IPS-20b (cell line): ENCODE measurements around the gene PSD.

ENCODE experiments used
- H3K27ac ChIP-seq: one replicate; pipeline ENCODE4 v1.5.1; 2013; ENCODE audit warnings: low read length
- H3K27me3 ChIP-seq: 2 replicates; pipeline ENCODE4 v1.6.1; 2013; ENCODE audit warnings: mild to moderate bottlenecking, low read length, inconsistent platforms; ENCODE audit not compliant: insufficient read depth
- H3K36me3 ChIP-seq: 2 replicates; pipeline ENCODE4 v1.6.1; 2013; ENCODE audit warnings: low read depth, mild to moderate bottlenecking, inconsistent platforms, low read length, moderate library complexity; ENCODE audit not compliant: insufficient read depth
- H3K4me1 ChIP-seq: 2 replicates; pipeline ENCODE4 v1.6.1; 2013; ENCODE audit warnings: mild to moderate bottlenecking, control low read depth, inconsistent platforms, low read length, moderate library complexity; ENCODE audit not compliant: insufficient read depth
- H3K4me3 ChIP-seq: 2 replicates; pipeline ENCODE4 v1.5.1; 2013; ENCODE audit warnings: mild to moderate bottlenecking, low read length, inconsistent platforms
- H3K9ac ChIP-seq: 2 replicates; pipeline ENCODE4 v1.6.1; 2013; ENCODE audit warnings: low read depth, mild to moderate bottlenecking, inconsistent platforms, low read length, moderate library complexity
- H3K9me3 ChIP-seq: 2 replicates; pipeline ENCODE4 v1.6.1; 2013; ENCODE audit warnings: mild to moderate bottlenecking, low read depth, low read length, inconsistent platforms; ENCODE audit not compliant: insufficient read depth

PSD gene

GRCh38 chr10:102418622-102419268 is at the start of gene PSD:
Gene PSD (minus strand): TSS chr10:102418785. CDS start chr10:102417038, 1,747 bp downstream.
- Histone ChIP-seq H3K9ac (peak within 1 kb of the TSS; percentile 79; the same call in 1 of the 2 replicates), H3K36me3 (peaks cover 6% of the 10 kb centered on the region), H3K27me3 (peaks cover 32% of the 10 kb centered on the region), H3K9me3 (no peaks in the 10 kb centered on the region), H3K4me1 (peaks cover 5% of the 10 kb centered on the region), H3K27ac (no peak within 1 kb of the TSS), H3K4me3 (peak within 1 kb of the TSS; percentile 90)

- Histone ChIP-seq H3K36me3 (no peaks in the 10 kb centered on the region), H3K27me3 (peaks cover 8% of the 10 kb centered on the region), H3K27ac (no peak overlapping the region), H3K9me3 (no peaks in the 10 kb centered on the region), H3K4me3 (no peak overlapping the region), H3K4me1 (peaks cover 4% of the 10 kb centered on the region; the same call in 1 of the 2 replicates), H3K9ac (no peak overlapping the region)
These were observed 49.4 kb upstream of the PSD start for GRCh38 chr10:102467971-102468438.

- no peak overlapping the region for H3K9ac ChIP-seq
- H3K9me3 ChIP-seq: no peaks in the 10 kb centered on the region
- peaks cover 11% of the 10 kb centered on the region for H3K4me1 ChIP-seq
- H3K27me3 ChIP-seq: peaks cover 15% of the 10 kb centered on the region
- H3K27ac ChIP-seq: no peak overlapping the region
- H3K36me3 ChIP-seq: no peaks in the 10 kb centered on the region
- no peak overlapping the region for H3K4me3 ChIP-seq
These were observed 48.7 kb upstream of the PSD start for GRCh38 chr10:102467318-102467717.

- Histone ChIP-seq H3K27ac (no peak overlapping the region), H3K27me3 (peaks cover 25% of the 10 kb centered on the region), H3K9ac (no peak overlapping the region), H3K4me1 (peaks cover 15% of the 10 kb centered on the region), H3K4me3 (no peak overlapping the region), H3K9me3 (no peaks in the 10 kb centered on the region), H3K36me3 (no peaks in the 10 kb centered on the region)
These were observed 46.9 kb upstream of the PSD start for GRCh38 chr10:102465466-102465865.

- Histone ChIP-seq H3K4me1 (peaks cover 15% of the 10 kb centered on the region), H3K4me3 (peak overlapping the region; percentile 89; the same call in 1 of the 2 replicates), H3K27me3 (peaks cover 25% of the 10 kb centered on the region), H3K36me3 (no peaks in the 10 kb centered on the region), H3K27ac (no peak overlapping the region), H3K9ac (peak overlapping the region; percentile 66; the same call in 1 of the 2 replicates), H3K9me3 (no peaks in the 10 kb centered on the region)
These were observed 45.4 kb upstream of the PSD start for GRCh38 chr10:102463983-102464382.

GRCh38 chr10:102462512-102463054 is 44.0 kb upstream of the PSD start:
- Histone ChIP-seq H3K9me3 (no peaks in the 10 kb centered on the region), H3K4me3 (peak overlapping the region; percentile 89), H3K36me3 (no peaks in the 10 kb centered on the region), H3K4me1 (peaks cover 15% of the 10 kb centered on the region), H3K27ac (no peak overlapping the region), H3K27me3 (peaks cover 25% of the 10 kb centered on the region), H3K9ac (peak overlapping the region; percentile 66; the same call in 1 of the 2 replicates)

- Histone ChIP-seq H3K9me3 (no peaks in the 10 kb centered on the region), H3K9ac (peak overlapping the region; percentile 80; the same call in 1 of the 2 replicates), H3K27me3 (peaks cover 25% of the 10 kb centered on the region), H3K4me3 (peak overlapping the region; percentile 89), H3K4me1 (peaks cover 15% of the 10 kb centered on the region), H3K36me3 (peaks cover 2% of the 10 kb centered on the region), H3K27ac (peak overlapping the region; percentile 20)
These were observed 42.8 kb upstream of the PSD start for GRCh38 chr10:102461187-102462054.

GRCh38 chr10:102460836-102461186 is 42.2 kb upstream of the PSD start:
- Histone ChIP-seq H3K27ac (peak overlapping the region; percentile 20), H3K4me1 (peaks cover 20% of the 10 kb centered on the region), H3K4me3 (peak overlapping the region; percentile 89), H3K9me3 (no peaks in the 10 kb centered on the region), H3K27me3 (peaks cover 25% of the 10 kb centered on the region), H3K36me3 (peaks cover 8% of the 10 kb centered on the region), H3K9ac (peak overlapping the region; percentile 80; the same call in 1 of the 2 replicates)

GRCh38 chr10:102458656-102459055 is 40.1 kb upstream of the PSD start:
- Histone ChIP-seq H3K9me3 (no peaks in the 10 kb centered on the region), H3K27me3 (peaks cover 23% of the 10 kb centered on the region), H3K4me3 (no peak overlapping the region), H3K36me3 (peaks cover 10% of the 10 kb centered on the region), H3K27ac (no peak overlapping the region), H3K4me1 (peaks cover 32% of the 10 kb centered on the region), H3K9ac (no peak overlapping the region)

- peaks cover 13% of the 10 kb centered on the region for H3K27me3 ChIP-seq
- no peaks in the 10 kb centered on the region for H3K9me3 ChIP-seq
- peaks cover 16% of the 10 kb centered on the region for H3K36me3 ChIP-seq
- H3K4me1 ChIP-seq: peaks cover 33% of the 10 kb centered on the region
- H3K9ac ChIP-seq: no peak overlapping the region
- no peak overlapping the region for H3K4me3 ChIP-seq
- no peak overlapping the region for H3K27ac ChIP-seq
These were observed 39.1 kb upstream of the PSD start for GRCh38 chr10:102457591-102458150.

- Histone ChIP-seq H3K27ac (no peak overlapping the region), H3K27me3 (no peaks in the 10 kb centered on the region), H3K4me3 (no peak overlapping the region), H3K9me3 (no peaks in the 10 kb centered on the region), H3K36me3 (peaks cover 22% of the 10 kb centered on the region), H3K9ac (no peak overlapping the region), H3K4me1 (peaks cover 32% of the 10 kb centered on the region)
These were observed 37.4 kb upstream of the PSD start for GRCh38 chr10:102455893-102456471.
